WTC11 (cell line): Measurements from ENCODE around the gene PRCD. TPM values are rescaled to one million over a fixed set of nuclear protein-coding genes. Genes with fewer than 3 reads are reported as not detected.

ENCODE experiments used
- ATAC-seq: fragments of 200-7000 bp; cut with Tn5 transposase; 2 replicates; pipeline ENCODE4 v1.10.0; 2021; ENCODE audit warnings: mild to moderate bottlenecking, moderate library complexity
- CTCF ChIA-PET: fragments of 300-600 bp; sonication (Branson Sonifier 250); formaldehyde crosslinking; loops from one replicate; lab custom pipeline; 2021; ENCODE audit warnings: antibody characterized with exemption; lab: Charles Lee
- POLR2A ChIA-PET: fragments of 350-600 bp; sonication (Branson Sonifier 250); formaldehyde crosslinking; loops from one replicate; lab custom pipeline; 2021; ENCODE audit warnings: antibody characterized with exemption; lab: Charles Lee
- DNase-seq: peaks from one replicate; pipeline ENCODE4 v3.0.0; 2021; ENCODE audit warnings: low spot score
- H3K27ac Mint-ChIP-seq: 2 replicates; pipeline ENCODE4 v1.8.0; 2021; ENCODE audit warnings: mixed read lengths
- H3K27me3 Mint-ChIP-seq: 2 replicates; pipeline ENCODE4 v1.8.0; 2021; ENCODE audit warnings: low read depth, mild to moderate bottlenecking, moderate library complexity, mixed read lengths
- H3K36me3 Mint-ChIP-seq: 2 replicates; pipeline ENCODE4 v1.8.0; 2021; ENCODE audit warnings: mixed read lengths
- H3K4me1 Mint-ChIP-seq: 2 replicates; pipeline ENCODE4 v1.8.0; 2022; ENCODE audit warnings: mixed read lengths
- H3K4me3 Mint-ChIP-seq: 2 replicates; pipeline ENCODE4 v1.8.0; 2021; ENCODE audit warnings: mild to moderate bottlenecking, moderate library complexity, mixed read lengths
- H3K9me3 Mint-ChIP-seq: 2 replicates; pipeline ENCODE4 v1.8.0; 2021; ENCODE audit warnings: mixed read lengths
- ARID4B ChIP-seq: sonication (generic); formaldehyde crosslinking; IDR thresholded peaks from 2 replicates; pipeline ENCODE4 v1.8.0; 2023; ENCODE audit warnings: missing genetic modification reagents, mild to moderate bottlenecking, borderline replicate concordance
- ATF6 ChIP-seq: sonication (generic); formaldehyde crosslinking; IDR thresholded peaks from 2 replicates; pipeline ENCODE4 v1.8.1; 2023; ENCODE audit warnings: mild to moderate bottlenecking, missing genetic modification reagents
- FOXJ3 ChIP-seq: sonication (generic); formaldehyde crosslinking; IDR thresholded peaks from 2 replicates; pipeline ENCODE4 v1.9.0; 2021; ENCODE audit warnings: missing genetic modification reagents, mild to moderate bottlenecking, borderline replicate concordance
- FOXK1 ChIP-seq: sonication (generic); formaldehyde crosslinking; IDR thresholded peaks from 2 replicates; pipeline ENCODE4 v1.8.0; 2022; ENCODE audit warnings: mild to moderate bottlenecking, moderate library complexity, missing genetic modification reagents
- FOXP4 ChIP-seq: sonication (generic); formaldehyde crosslinking; IDR thresholded peaks from 2 replicates; pipeline ENCODE4 v1.8.0; 2022; ENCODE audit warnings: mild to moderate bottlenecking, missing genetic modification reagents
- GRHL2 ChIP-seq: fragments of 250-450 bp; sonication (Bioruptor Pico); IDR thresholded peaks from 2 replicates; pipeline ENCODE4 v1.8.0; 2022; ENCODE audit warnings: mild to moderate bottlenecking, moderate library complexity; ENCODE audit not compliant: insufficient replicate concordance, severe bottlenecking
- HMGXB4 ChIP-seq: sonication (generic); formaldehyde crosslinking; IDR thresholded peaks from 2 replicates; pipeline ENCODE4 v1.8.1; 2023; ENCODE audit warnings: mild to moderate bottlenecking, moderate library complexity, missing genetic modification reagents
- JUN ChIP-seq: sonication (generic); formaldehyde crosslinking; IDR thresholded peaks from 2 replicates; pipeline ENCODE4 v1.8.0; 2023; ENCODE audit warnings: mild to moderate bottlenecking, missing genetic modification reagents
- KAT7 ChIP-seq: sonication (generic); formaldehyde crosslinking; IDR thresholded peaks from 2 replicates; pipeline ENCODE4 v1.8.1; 2023; ENCODE audit warnings: missing genetic modification reagents, mild to moderate bottlenecking, borderline replicate concordance
- NR1H2 ChIP-seq: sonication (generic); formaldehyde crosslinking; IDR thresholded peaks from 2 replicates; pipeline ENCODE4 v1.9.0; 2021; ENCODE audit warnings: mild to moderate bottlenecking, moderate library complexity, missing genetic modification reagents
- PREB ChIP-seq: sonication (generic); formaldehyde crosslinking; IDR thresholded peaks from 2 replicates; pipeline ENCODE4 v1.8.1; 2022; ENCODE audit warnings: mild to moderate bottlenecking, missing genetic modification reagents, moderate library complexity, borderline replicate concordance
- STAT6 ChIP-seq: sonication (generic); formaldehyde crosslinking; conservative IDR thresholded peaks from 2 replicates; pipeline ENCODE4 v1.8.1; 2023; ENCODE audit warnings: mild to moderate bottlenecking, low read depth, missing genetic modification reagents, moderate library complexity
- ZNF317 ChIP-seq: sonication (generic); formaldehyde crosslinking; IDR thresholded peaks from 2 replicates; pipeline ENCODE4 v1.8.1; 2023; ENCODE audit warnings: low read depth, mild to moderate bottlenecking, moderate library complexity, missing genetic modification reagents, borderline replicate concordance
- ZNF425 ChIP-seq: fragments of 250-450 bp; sonication (Bioruptor Pico); conservative IDR thresholded peaks from 2 replicates; pipeline ENCODE4 v1.9.0; 2021; ENCODE audit warnings: mild to moderate bottlenecking
- total RNA-seq: library from RNA; stranded (reverse); gene quantifications from 3 replicates; pipeline ENCODE4 v1.2.3, GENCODE V29; 2021

PRCD gene
- total RNA-seq, 1 experiment from 2014 or later: 2.7 TPM

- Mint-ChIP-seq H3K9me3 (no peaks in the 10 kb centered on the region), H3K27ac (no peak overlapping the region), H3K36me3 (peaks cover 8% of the 10 kb centered on the region), H3K27me3 (no peaks in the 10 kb centered on the region), H3K4me3 (no peak overlapping the region), H3K4me1 (peaks cover 23% of the 10 kb centered on the region)
- DNase-seq (no peak), ATAC-seq (no peak)
- no peak for TF ChIP-seq ZNF317 (CRISPR knock-in tag)
- no peak for TF ChIP-seq HMGXB4
- TF ChIP-seq FOXP4 (CRISPR knock-in tag): no peak
- no peak for TF ChIP-seq JUN
- TF ChIP-seq KAT7 (CRISPR knock-in tag): no peak
- no peak for TF ChIP-seq GRHL2 (CRISPR knock-in tag)
- no peak for TF ChIP-seq FOXJ3 (CRISPR knock-in tag)
- TF ChIP-seq FOXK1: no peak
- TF ChIP-seq ARID4B (CRISPR knock-in tag): no peak
- no peak for TF ChIP-seq NR1H2 (CRISPR knock-in tag)
- no peak for TF ChIP-seq ZNF425 (CRISPR knock-in tag)
- no peak for TF ChIP-seq PREB (CRISPR knock-in tag)
- TF ChIP-seq STAT6: no peak
- TF ChIP-seq ATF6 (CRISPR knock-in tag): no peak
- CTCF ChIA-PET: interaction anchor here (1.0 to 3.5 kb wide), 5 partner anchors 10 to 155 kb away, joined by 3 to 34 read pairs (median 4); no protein-coding TSS in a partner anchor
- POLR2A ChIA-PET: no interaction called here
Measured at GRCh38 chr17:76553178-76553908, 13.5 kb downstream of the PRCD start.
